Measurements from ENCODE around the gene MTRF1.

MTRF1 gene

GRCh38 chr13:41263261-41263971 lies at the start of gene MTRF1:
Gene MTRF1, minus strand, starts transcription at chr13:41263576. Its CDS starts 2,669 bp downstream, at chr13:41260907.
- Mint-ChIP-seq H3K36me3 (ENCODE audit: low read depth) (peaks cover 53% of the 10 kb centered on the region), H3K4me1 (ENCODE audit: low read depth) (peaks cover 26% of the 10 kb centered on the region), H3K27ac (peak within 1 kb of the TSS; percentile 99), H3K9me3 (peaks cover 2% of the 10 kb centered on the region), H3K4me3 (peak within 1 kb of the TSS; percentile 97), H3K27me3 (no peaks in the 10 kb centered on the region)
- DNase-seq: peak; percentile 89

- H3K27me3 Mint-ChIP-seq: no peaks in the 10 kb centered on the region
- H3K36me3 Mint-ChIP-seq (ENCODE audit: low read depth): peaks cover 32% of the 10 kb centered on the region
- H3K27ac Mint-ChIP-seq: no peak overlapping the region
- no peak for DNase-seq
- no peaks in the 10 kb centered on the region for H3K9me3 Mint-ChIP-seq
- H3K4me1 Mint-ChIP-seq (ENCODE audit: low read depth): peaks cover 55% of the 10 kb centered on the region
- peak overlapping the region; percentile 95 for H3K4me3 Mint-ChIP-seq
Observed at GRCh38 chr13:41313117-41313516, 49.7 kb upstream of the MTRF1 start.

GRCh38 chr13:41312176-41312500 lies 48.8 kb upstream of the MTRF1 start:
- Mint-ChIP-seq H3K4me1 (ENCODE audit: low read depth) (peaks cover 46% of the 10 kb centered on the region), H3K4me3 (peak overlapping the region; percentile 95), H3K27me3 (no peaks in the 10 kb centered on the region), H3K36me3 (ENCODE audit: low read depth) (peaks cover 22% of the 10 kb centered on the region), H3K27ac (peak overlapping the region; percentile 98), H3K9me3 (no peaks in the 10 kb centered on the region)
- DNase-seq: no peak

- peaks cover 40% of the 10 kb centered on the region for H3K4me1 Mint-ChIP-seq (ENCODE audit: low read depth)
- peak overlapping the region; percentile 98 for H3K27ac Mint-ChIP-seq
- no peaks in the 10 kb centered on the region for H3K27me3 Mint-ChIP-seq
- H3K36me3 Mint-ChIP-seq (ENCODE audit: low read depth): peaks cover 17% of the 10 kb centered on the region
- H3K4me3 Mint-ChIP-seq: peak overlapping the region; percentile 95
- H3K9me3 Mint-ChIP-seq: no peaks in the 10 kb centered on the region
- DNase-seq: peak; percentile 74
Observed at GRCh38 chr13:41311406-41312175, 48.2 kb upstream of the MTRF1 start.

GRCh38 chr13:41310963-41311405 lies 47.6 kb upstream of the MTRF1 start, which contains the start of gene NAA16:
Gene NAA16, plus strand, starts transcription at chr13:41311267. Its CDS starts 262 bp downstream, at chr13:41311529.
- H3K27me3 Mint-ChIP-seq: no peaks in the 10 kb centered on the region
- H3K4me1 Mint-ChIP-seq (ENCODE audit: low read depth): peaks cover 39% of the 10 kb centered on the region
- peak within 1 kb of the TSS; percentile 95 for H3K4me3 Mint-ChIP-seq
- peak within 1 kb of the TSS; percentile 98 for H3K27ac Mint-ChIP-seq
- no peaks in the 10 kb centered on the region for H3K9me3 Mint-ChIP-seq
- H3K36me3 Mint-ChIP-seq (ENCODE audit: low read depth): peaks cover 15% of the 10 kb centered on the region
- DNase-seq: peak; percentile 99

GRCh38 chr13:41307884-41308640 lies 44.7 kb upstream of the MTRF1 start:
- Mint-ChIP-seq H3K27me3 (no peaks in the 10 kb centered on the region), H3K4me3 (no peak overlapping the region), H3K27ac (no peak overlapping the region), H3K9me3 (no peaks in the 10 kb centered on the region), H3K4me1 (ENCODE audit: low read depth) (peaks cover 14% of the 10 kb centered on the region), H3K36me3 (ENCODE audit: low read depth) (peaks cover 11% of the 10 kb centered on the region)
- no peak for DNase-seq

GRCh38 chr13:41306271-41307145 lies 43.1 kb upstream of the MTRF1 start:
- Mint-ChIP-seq H3K36me3 (ENCODE audit: low read depth) (peaks cover 4% of the 10 kb centered on the region), H3K27me3 (no peaks in the 10 kb centered on the region), H3K4me3 (no peak overlapping the region), H3K9me3 (no peaks in the 10 kb centered on the region), H3K4me1 (ENCODE audit: low read depth) (peaks cover 11% of the 10 kb centered on the region), H3K27ac (no peak overlapping the region)
- DNase-seq: no peak

GRCh38 chr13:41304551-41304950 lies 41.2 kb upstream of the MTRF1 start:
- Mint-ChIP-seq H3K4me3 (no peak overlapping the region), H3K9me3 (no peaks in the 10 kb centered on the region), H3K27me3 (no peaks in the 10 kb centered on the region), H3K27ac (no peak overlapping the region), H3K36me3 (ENCODE audit: low read depth) (no peaks in the 10 kb centered on the region), H3K4me1 (ENCODE audit: low read depth) (peaks cover 5% of the 10 kb centered on the region)
- DNase-seq: no peak

- peaks cover 5% of the 10 kb centered on the region for H3K4me1 Mint-ChIP-seq (ENCODE audit: low read depth)
- H3K27me3 Mint-ChIP-seq: no peaks in the 10 kb centered on the region
- no peak overlapping the region for H3K27ac Mint-ChIP-seq
- no peaks in the 10 kb centered on the region for H3K36me3 Mint-ChIP-seq (ENCODE audit: low read depth)
- H3K4me3 Mint-ChIP-seq: no peak overlapping the region
- no peaks in the 10 kb centered on the region for H3K9me3 Mint-ChIP-seq
- no peak for DNase-seq
Observed at GRCh38 chr13:41302743-41303142, 39.4 kb upstream of the MTRF1 start.

GRCh38 chr13:41299316-41300094 lies 36.1 kb upstream of the MTRF1 start:
- peaks cover 5% of the 10 kb centered on the region for H3K4me1 Mint-ChIP-seq (ENCODE audit: low read depth)
- H3K36me3 Mint-ChIP-seq (ENCODE audit: low read depth): no peaks in the 10 kb centered on the region
- no peaks in the 10 kb centered on the region for H3K27me3 Mint-ChIP-seq
- peaks cover 5% of the 10 kb centered on the region for H3K9me3 Mint-ChIP-seq
- H3K4me3 Mint-ChIP-seq: no peak overlapping the region
- no peak overlapping the region for H3K27ac Mint-ChIP-seq
- DNase-seq: no peak

- Mint-ChIP-seq H3K9me3 (peaks cover 5% of the 10 kb centered on the region), H3K27me3 (no peaks in the 10 kb centered on the region), H3K4me3 (no peak overlapping the region), H3K4me1 (ENCODE audit: low read depth) (peaks cover 5% of the 10 kb centered on the region), H3K27ac (no peak overlapping the region), H3K36me3 (ENCODE audit: low read depth) (no peaks in the 10 kb centered on the region)
- DNase-seq: no peak
Observed at GRCh38 chr13:41296879-41297646, 33.7 kb upstream of the MTRF1 start.

- no peak for DNase-seq
- H3K27ac Mint-ChIP-seq: no peak overlapping the region
- peaks cover 2% of the 10 kb centered on the region for H3K36me3 Mint-ChIP-seq (ENCODE audit: low read depth)
- H3K27me3 Mint-ChIP-seq: no peaks in the 10 kb centered on the region
- H3K4me3 Mint-ChIP-seq: no peak overlapping the region
- peaks cover 12% of the 10 kb centered on the region for H3K9me3 Mint-ChIP-seq
- peaks cover 5% of the 10 kb centered on the region for H3K4me1 Mint-ChIP-seq (ENCODE audit: low read depth)
Observed at GRCh38 chr13:41295973-41296372, 32.6 kb upstream of the MTRF1 start.

- Mint-ChIP-seq H3K9me3 (peaks cover 12% of the 10 kb centered on the region), H3K4me3 (no peak overlapping the region), H3K4me1 (ENCODE audit: low read depth) (peaks cover 5% of the 10 kb centered on the region), H3K36me3 (ENCODE audit: low read depth) (peaks cover 2% of the 10 kb centered on the region), H3K27me3 (no peaks in the 10 kb centered on the region), H3K27ac (no peak overlapping the region)
- DNase-seq: no peak
Observed at GRCh38 chr13:41294914-41295313, 31.5 kb upstream of the MTRF1 start.
